Right renal pelvis (tissue), 4 donors: Measurements from ENCODE around the gene ERC2. TPM values are rescaled to one million over a fixed set of nuclear protein-coding genes. Genes with fewer than 3 reads are reported as not detected.

Experiments used
- DNase-seq, 4 donors: peaks; one replicate each; pipeline ENCODE4 v3.0.0-alpha.2; 2013; ENCODE audit warnings: low read depth in 4 of 4, low spot score in 3 of 4, missing footprints in 1 of 4
- polyA plus RNA-seq, 4 donors: library from polyadenylated mRNA; unstranded; fragments of 120-200 nt; gene quantifications; one replicate each; pipeline ENCODE4 v1.2.1, GENCODE V29; 2013; ENCODE audit not compliant: insufficient read length in 4 of 4

ERC2 gene
- polyA plus RNA-seq, 4 donors: 2.3 to 3.4 (median 3.0) TPM

DNA sequence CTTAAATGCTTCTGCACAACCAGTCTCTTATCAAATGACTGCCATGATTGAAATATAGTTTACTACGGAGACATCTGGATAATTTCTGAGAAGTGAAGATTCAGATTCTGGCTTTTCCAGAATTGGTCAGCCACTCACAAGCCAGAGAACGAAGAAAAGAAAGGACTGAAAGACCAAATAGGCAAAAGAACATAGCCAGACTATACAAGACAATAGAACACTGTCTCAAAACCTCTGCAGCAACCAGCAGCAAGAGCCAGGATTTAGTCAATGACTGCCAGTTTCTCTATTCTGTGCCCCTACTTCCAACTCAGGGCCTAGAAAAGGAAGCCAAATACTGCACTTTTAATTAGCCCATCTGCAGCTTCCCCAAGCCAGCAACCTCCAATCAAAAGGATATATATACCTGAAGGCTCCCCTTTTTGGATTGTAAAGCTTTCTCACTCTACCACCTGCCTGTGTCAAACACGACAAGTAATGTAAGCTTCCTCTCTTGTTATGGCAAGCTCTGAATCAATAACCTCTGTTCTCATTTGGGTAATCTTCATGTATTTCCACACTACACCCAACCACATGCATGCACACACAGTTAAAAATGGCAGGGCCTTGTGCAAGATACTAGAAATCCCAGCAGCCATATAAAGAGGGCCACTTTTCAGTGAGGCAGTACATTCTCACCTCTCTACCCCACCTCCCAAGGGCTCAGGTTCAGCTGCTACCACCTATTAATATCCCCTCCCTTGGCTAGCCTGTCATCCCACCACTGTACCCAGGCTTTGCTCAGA is 97.1 kb downstream of the ERC2 start:
- no peak for DNase-seq

DNA sequence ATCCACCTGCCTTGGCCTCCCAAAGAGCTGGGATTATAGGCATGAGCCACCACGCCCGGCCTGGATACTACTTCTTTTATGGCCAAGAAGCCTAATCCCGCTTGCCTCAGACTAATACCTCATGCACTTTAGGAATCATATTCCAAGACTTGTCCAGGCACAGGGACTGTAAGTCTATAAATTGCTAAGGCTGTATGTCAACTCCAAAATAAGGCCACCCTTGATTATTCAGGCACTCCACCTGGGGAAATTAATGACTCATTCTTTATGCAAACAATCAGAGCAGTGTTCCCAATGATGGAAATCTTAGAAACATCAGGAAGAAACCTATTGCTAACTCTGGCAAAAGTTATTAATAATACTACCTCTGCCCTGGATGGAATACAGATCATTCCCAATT is 98.4 kb downstream of the ERC2 start:
- DNase-seq: no peak

DNA sequence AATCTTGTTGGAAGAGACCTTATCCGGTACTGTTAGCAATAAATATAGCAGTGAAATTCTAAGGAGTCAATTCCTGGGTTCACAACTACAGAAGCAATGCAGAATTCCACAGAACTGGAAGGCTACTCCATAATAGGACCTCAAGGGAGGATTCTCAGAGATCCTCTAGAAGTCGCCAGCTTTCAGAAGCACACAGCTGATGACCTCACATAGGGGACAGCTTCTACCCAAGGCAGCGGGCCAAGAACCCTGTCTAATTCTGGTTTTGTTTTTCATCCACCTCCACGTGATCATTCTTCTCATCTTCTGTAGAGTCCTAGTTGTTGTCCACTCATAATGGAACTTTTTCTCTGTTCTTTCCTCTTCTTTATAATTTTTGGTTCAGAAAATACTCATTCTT is 99.4 kb downstream of the ERC2 start:
- DNase-seq: no peak

DNA sequence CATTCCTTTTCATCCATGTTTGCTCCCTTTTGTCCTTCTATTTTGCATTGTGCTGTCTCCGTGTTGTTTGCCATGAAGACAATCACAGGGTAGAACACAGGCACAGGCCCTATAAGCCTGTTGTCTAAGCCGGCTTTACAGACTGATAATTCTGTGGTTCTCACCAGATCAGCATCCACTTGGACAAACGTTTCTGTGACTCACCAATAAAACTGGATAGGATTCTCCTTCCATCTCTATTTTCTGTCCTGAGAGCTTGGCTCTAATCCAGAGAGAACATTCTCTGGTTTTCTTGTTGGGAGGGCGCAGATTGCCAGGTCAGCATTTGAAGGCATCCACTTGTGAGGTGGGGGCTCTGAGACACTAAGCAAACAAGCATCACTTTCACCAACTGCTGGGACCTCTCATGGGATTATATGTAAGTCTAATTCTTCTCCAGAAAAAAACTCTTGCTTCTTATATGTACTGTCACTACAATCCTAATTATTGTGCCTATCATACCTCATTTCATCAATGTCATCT is 101.6 kb downstream of the ERC2 start:
- DNase-seq: no peak

DNA sequence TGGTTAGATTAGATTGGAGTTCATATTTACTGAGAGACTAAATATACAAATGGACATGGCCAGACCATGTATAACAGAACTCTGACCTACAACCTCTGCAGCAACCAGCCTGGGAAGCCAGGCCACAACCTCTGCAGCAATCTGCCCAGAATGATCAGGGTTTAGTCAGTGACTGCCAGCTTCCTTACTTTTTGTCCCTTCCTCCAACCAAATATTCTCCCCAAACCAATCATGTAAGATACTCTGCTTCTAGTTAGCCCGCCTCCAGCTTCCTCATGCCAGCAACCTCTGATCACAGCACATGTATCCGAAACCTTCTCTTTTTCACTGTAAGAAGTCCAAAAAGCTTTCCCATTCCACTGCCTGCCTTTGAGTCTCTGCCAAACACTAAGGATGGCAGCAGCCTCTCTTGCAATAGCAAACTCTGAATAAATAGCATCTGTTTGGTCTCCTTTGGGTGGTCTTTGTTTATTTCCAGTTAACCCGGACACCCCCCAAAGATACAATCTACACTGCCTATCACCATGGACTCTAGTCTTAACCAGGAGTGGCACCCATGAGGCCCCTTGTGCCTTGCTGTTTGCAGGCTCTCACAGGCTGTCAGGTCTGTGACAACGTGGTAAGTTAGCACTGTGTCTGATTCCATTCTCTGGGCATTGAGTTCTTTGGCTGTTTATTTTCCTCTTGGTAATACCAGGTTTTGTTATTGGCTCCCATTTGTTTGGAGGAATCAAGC is 102.2 kb downstream of the ERC2 start:
- no peak for DNase-seq

DNA sequence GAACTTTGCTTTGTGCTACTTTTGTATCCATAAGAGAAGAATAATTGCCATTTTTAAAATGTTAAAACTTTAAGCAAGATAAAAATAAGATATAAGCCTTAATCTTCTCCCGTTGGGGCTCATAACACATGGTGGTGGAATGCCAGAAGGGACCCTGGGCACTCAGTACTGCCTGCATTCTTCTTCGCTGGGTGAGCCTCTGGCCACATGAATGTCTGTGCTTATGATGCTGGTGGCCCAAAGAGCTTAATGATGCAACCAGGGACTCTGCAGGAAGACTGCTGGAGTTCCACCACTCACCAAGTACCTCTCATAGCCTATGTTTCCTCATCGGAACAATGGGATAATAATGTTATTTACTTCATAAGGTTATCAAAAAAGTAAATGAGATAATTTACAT is 103.6 kb downstream of the ERC2 start:
- DNase-seq: no peak

DNA sequence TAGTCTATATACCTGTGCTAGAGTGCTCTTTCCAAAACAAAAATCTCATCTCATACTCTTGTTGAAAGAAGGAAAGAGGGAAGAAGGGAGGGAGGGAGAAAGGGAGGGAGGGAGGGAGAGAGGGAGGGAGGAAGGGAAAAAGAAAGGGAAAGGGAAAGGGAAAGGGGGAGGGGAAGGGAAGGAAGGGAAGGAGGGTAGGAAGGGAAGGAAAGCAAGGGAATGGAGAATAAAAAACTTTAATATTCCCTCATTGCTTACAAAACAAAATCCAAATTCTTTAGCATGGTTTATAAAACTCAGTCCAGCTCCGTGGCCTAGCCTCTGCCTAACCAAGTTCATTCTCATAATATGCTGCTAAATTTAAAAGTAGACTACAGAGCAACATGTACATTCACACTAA is 104.5 kb downstream of the ERC2 start:
- DNase-seq: no peak

DNA sequence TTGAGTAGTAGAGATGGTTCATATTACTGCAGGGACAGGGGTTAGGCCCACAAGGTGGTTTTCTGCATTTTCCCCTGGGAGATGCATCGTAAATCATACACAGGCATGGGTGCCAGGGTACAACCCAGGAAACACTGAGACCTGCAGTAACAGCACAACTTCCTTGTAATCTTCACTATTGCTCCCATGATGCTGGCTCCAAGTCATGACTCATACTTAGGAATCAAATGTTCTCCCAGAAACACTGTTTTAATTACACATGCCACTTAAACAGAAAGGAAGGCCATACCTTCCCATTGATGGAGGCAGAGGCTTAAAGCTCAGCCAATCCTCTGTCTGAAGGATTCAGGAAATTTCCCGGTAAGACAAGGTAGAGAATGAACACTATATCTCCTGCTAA is 106.5 kb downstream of the ERC2 start:
- DNase-seq: no peak

DNA sequence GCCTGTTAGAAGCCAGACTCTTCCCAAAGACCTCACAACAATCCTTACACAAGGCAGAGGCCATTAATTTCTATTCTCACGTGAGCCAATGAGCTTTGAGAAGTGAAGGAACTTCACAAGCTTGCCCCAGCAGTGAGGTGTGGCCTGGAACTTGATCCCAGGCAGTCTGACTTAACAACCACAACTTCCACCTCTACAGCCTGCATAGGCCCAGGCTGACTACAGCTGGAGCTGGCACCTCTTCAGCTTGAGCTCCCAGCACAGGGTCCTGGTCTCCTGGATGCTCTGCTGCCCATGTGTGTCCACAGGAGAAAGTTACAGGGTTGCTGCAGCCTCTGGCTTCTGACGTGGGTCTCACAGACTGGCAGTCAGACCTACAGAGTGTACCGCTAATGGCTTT is 111.0 kb downstream of the ERC2 start:
- DNase-seq: peak in 3 of 4 donors; percentile 5 to 15 (median 14)

DNA sequence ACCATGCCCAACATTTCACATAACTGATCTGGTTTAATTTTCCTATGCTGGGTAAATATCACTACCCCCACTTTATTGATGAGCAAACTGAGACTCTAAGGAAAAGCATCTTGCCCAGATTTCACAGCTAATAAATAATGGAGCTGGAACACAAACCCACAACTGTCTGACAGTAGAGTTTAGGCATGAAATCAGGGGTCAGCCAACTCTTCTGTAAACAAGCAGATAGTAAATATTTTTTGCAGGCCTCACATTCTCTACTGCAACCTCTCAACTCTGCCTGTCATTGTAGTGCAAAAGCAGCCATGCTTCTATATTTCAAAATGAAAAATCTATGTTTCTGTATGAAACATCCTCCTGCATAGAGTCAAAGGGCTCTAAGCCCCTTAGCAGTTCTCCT is 111.5 kb downstream of the ERC2 start:
- no peak for DNase-seq

DNA sequence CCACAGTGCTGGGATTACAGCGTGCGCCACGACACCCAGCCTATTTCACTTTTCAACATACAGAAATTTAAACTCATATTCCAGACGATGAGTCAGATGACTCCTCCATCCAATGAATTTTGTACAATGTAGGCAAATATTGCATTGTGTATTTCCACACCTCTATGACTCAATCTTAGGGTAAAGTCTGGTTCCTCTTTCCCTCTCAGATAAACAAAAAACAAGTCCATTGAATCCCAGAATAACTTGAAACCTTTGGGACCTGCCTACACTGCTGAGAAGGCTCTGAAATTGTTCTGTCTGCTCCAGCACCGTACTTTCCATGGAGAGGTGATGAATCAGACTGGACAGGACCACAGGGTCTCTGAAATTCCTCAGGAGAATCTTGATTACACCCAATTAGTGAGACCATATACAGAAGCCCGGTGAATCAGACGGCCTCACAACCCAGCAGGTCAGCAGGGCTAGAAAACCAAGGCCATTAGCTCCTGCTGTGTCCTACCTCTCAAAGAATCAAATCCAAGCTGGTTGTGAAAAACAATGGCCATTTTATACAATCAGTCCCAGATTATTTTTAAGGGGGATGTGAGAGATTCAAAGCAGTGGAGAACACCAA is 112.6 kb downstream of the ERC2 start:
- DNase-seq: no peak

DNA sequence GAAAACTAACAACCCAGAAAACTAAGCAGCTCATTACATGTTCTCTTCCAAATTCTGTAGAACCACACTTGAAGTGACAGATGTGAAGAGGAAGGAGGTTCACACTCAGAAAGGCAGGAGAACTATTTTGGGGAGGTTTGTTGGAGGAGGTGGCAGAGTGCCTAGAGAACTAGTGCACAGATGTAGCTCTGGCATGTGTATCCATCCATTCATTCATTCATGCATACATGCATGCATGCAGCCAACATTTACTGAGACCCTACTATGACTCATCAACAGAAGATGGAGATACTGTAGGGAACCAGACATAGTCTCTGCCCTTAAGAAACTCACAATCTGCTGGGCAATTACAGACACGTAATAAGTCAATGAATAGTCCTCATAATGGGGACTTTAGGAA is 116.7 kb downstream of the ERC2 start:
- DNase-seq: no peak

DNA sequence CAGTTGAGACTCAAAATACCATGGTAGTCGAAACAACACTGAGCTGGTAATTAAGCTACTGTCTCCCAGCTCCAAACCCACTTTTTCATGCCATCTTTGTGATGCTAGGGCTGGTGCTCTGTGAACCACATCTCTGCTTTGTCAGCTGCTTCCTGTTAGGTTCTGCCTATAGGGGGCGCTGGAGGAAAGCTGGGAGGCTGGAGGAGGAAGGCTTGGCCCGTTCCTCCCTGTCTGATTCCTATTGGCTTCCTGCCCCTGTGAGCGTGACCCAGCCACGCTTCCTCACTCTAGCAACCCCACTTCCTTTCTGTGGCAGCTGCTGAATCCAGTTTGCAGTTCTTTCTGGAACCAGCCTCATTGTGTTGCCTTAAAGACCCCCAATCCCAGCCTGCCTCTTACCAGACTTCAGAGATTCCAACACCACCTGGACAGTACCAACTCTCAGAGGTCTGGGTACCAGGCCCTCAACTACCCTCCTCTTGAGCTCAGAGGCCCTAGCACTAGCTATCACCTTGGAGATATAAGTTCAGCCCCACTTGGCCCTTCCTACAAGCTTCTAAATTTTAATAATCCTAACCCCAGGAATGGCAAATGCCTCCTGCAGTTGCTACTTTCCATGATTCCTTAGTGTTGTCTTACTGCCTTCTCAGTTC is 120.9 kb downstream of the ERC2 start:
- no peak for DNase-seq

DNA sequence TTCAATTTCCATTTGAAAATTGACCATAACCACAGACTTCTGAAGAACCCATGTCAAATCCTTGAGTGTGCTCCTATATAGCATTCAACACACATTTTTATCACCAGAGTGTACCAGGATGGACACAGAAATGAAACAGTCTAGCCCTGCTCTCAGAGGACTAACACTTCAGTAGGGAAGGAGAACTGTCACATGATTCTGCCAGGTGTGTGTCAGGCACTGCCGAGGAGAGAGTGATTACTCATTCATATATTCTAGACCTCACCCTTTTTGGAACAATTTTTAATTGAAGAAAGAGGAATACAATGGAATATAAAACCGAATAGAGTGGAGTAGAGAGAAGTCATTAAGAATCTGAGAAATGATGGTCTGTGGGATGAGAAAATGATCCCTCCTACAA is 125.8 kb downstream of the ERC2 start:
- no peak for DNase-seq

DNA sequence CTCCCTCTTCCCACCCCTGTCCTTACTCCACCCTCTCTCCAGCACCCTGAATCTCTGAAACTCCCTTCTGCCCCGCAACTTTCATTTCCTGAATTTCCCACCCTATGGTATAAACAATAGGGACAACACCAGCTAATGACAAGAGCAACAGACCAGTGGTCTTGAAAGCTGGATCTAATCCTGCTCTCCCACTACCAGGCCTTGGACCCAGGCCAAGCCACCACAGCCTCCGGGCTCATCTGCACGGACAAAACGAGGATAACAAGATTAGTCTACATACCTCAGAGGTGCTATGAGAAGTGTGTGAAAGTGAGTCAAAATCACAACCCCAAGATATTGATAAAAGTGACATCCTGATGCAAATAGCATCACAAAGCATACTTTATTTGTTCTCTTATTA is 128.6 kb downstream of the ERC2 start:
- DNase-seq: no peak

DNA sequence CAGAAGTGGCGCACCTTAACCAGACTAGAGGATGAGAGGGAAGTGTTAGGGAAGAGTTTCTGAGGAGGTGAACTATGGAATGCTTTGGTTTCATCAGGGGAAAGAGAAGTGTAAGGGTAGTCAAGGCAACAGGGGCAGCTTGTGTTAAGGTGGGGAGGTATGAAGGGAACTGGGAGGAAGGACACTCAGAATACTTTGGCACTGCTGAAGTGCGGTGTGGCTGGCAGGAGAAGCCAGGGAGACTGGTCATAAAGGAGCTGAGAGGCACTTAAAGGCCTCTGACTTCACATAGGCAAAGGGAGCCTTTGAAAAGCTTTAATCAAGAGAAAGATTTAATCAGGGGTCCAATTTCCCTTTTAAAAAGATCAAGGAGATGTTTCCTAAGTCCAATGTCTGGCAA is 129.0 kb downstream of the ERC2 start:
- no peak for DNase-seq

DNA sequence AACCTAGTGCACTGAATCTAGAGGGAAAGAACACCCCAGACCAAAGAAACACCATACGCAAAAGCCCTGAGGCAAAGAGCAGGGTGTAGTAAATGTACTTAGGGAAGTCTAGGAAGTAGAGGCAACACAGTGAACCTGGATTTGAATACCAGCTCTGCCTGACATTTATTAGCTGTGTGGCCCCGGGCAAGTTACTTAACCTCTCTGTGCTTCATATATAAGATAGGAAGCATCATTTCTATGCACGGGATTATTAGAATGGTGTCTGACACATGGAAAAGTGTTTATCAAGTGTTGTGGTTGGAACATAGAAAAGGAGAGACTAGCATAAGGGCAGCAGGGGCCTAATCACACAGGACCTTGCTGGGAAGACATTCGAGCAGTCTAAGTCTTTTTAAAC is 132.2 kb downstream of the ERC2 start:
- no peak for DNase-seq

DNA sequence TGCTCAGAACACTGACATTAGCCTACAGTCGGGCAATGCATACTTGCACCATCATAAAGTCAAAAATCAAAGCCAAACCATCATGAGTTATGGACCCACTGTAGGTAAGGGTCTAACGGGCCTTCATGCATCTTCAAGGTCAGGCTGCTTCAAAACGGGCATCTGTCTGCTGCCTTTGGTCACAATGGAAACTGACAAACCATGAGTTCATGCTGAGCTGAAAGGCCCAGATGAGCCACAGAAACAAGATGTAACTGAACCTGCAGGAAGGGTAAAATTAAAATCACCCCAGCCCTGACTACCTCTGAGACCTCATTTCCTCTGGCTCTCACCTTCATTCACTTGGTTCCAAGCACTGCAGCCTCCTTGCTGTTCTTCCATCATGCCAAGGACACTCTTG is 143.8 kb downstream of the ERC2 start:
- DNase-seq: no peak

DNA sequence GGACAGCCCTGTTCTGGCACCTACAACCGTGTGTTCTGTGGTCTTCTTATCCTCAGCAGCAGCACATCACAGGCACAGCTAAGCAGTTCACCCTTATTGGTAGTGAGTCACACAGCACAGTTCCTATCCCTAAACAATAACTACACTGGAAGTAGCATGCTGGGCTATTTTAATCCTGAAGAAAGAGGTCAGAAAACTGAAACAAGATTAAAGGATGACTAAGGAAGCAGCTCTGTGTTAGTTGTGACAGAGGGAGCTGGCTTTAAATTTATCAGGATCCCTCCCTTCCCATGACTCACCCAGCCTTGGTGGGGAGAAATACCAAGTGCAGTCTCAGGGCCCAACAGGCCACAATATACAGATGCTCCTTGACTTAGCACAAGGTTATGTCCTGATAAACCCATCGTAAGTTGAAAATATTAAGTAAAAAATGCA is 144.3 kb downstream of the ERC2 start:
- no peak for DNase-seq

DNA sequence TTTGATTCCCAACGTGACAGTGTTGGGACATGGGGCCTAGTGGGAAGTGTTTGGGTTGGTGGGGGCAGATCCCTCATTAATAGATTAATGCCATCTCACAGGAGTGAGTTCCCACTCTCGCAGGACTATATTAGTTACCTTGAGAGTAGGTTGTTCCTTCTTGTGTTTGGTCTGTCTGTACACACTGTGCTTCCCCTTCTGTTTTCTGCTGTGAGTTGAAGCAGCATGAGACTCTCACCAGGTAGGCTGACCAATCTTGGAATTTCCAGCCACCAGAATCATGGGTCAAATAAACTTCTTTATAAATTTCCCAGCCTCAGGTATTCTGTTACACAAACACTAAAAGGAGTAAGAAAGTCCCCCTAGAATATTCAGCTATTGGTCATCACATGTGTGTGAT is 145.4 kb downstream of the ERC2 start:
- no peak for DNase-seq

DNA sequence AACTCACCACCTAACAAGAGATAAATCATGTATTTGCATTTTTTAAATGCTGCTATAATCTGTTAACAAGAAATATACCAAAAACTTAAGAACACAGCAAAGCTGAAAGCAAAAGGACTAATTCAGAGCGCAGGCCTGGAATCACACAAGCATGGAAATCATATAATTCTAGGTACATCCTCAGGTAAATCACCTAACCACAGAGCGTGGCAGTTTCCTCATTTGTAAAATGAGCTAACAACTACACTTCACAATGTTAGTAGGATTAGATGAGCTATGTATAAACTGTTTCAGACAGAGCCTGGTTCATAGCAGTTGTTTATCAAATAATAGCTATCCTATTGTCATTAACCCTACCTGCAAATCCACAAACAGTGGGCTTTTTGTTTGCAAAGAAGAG is 146.4 kb downstream of the ERC2 start:
- no peak for DNase-seq
